HFFc6 (cell line): Measurements from ENCODE around the gene VPS52. TPM values are rescaled to one million over a fixed set of nuclear protein-coding genes. Genes with fewer than 3 reads are reported as not detected.

Experiments used
- DNase-seq: peaks from one replicate; pipeline ENCODE4 v3.0.0-alpha.2; 2018
- H3K27ac Mint-ChIP-seq: 2 replicates; pipeline ENCODE4 v1.8.0; 2020; ENCODE audit warnings: mild to moderate bottlenecking, mixed read lengths
- H3K27me3 Mint-ChIP-seq: 2 replicates; pipeline ENCODE4 v1.8.0; 2021; ENCODE audit warnings: mild to moderate bottlenecking, moderate library complexity, mixed read lengths; ENCODE audit not compliant: insufficient read depth
- H3K36me3 Mint-ChIP-seq: 2 replicates; pipeline ENCODE4 v1.8.0; 2021; ENCODE audit warnings: low read depth, mixed read lengths
- H3K4me1 Mint-ChIP-seq: 2 replicates; pipeline ENCODE4 v1.8.0; 2020; ENCODE audit warnings: low read depth, mixed read lengths
- H3K4me3 Mint-ChIP-seq: 2 replicates; pipeline ENCODE4 v1.8.0; 2020; ENCODE audit warnings: mild to moderate bottlenecking, moderate library complexity, mixed read lengths
- H3K9me3 Mint-ChIP-seq: 2 replicates; pipeline ENCODE4 v1.8.0; 2020; ENCODE audit warnings: mild to moderate bottlenecking, mixed read lengths
- total RNA-seq, 6 experiments: library from RNA; stranded (reverse); fragmentation: NEBNext Ultra II Directional; extraction: Animal tissue kit (Norgen Biotek cat#: 25700); gene quantifications; 2 replicates in 1 of 6; 3 replicates in 5 of 6; pipeline ENCODE4 v1.2.3, GENCODE V29; 2021
- TF ChIP-seq, protein P1 (sequence below): fragments of 200-600 bp; sonication (generic); IDR thresholded peaks from 2 replicates; pipeline ENCODE4 v1.5.0; 2021; ENCODE audit warnings: antibody characterized with exemption, mild to moderate bottlenecking

VPS52 gene
- total RNA-seq, 6 experiments from 2014 or later = 35.7 to 51.4 (median 44.4) TPM

GRCh38 chr6:33217681-33218080, 54.0 kb downstream of the VPS52 start:
- Mint-ChIP-seq H3K4me3 (no peak overlapping the region), H3K4me1 (peaks cover 17% of the 10 kb centered on the region)
- DNase-seq = no peak

DNA sequence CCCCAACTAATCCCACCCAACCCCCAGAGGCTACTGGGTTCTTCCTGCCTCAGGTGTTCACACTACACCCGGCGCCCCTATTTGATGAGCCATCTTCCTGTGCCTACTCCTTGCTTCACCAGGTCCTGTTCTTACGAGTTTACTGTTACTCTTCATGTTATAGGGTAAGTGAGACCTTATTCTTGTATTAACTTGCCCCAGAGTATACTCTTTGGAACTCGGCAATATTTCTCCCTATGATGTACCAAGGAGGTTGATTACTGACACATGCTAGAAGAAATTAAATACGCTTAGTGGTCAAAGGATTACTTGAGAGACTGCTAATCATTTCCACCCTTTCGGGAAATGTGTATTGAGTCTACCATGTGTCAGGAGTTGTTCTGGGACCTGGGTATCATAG, 54.4 kb downstream of the VPS52 start:
- Mint-ChIP-seq H3K4me3 (no peak overlapping the region), H3K4me1 (peaks cover 21% of the 10 kb centered on the region), H3K27me3 (peaks cover 19% of the 10 kb centered on the region), H3K36me3 (no peaks in the 10 kb centered on the region), H3K27ac (no peak overlapping the region), H3K9me3 (no peaks in the 10 kb centered on the region)
- DNase-seq = no peak
- TF ChIP-seq, protein P1, sequence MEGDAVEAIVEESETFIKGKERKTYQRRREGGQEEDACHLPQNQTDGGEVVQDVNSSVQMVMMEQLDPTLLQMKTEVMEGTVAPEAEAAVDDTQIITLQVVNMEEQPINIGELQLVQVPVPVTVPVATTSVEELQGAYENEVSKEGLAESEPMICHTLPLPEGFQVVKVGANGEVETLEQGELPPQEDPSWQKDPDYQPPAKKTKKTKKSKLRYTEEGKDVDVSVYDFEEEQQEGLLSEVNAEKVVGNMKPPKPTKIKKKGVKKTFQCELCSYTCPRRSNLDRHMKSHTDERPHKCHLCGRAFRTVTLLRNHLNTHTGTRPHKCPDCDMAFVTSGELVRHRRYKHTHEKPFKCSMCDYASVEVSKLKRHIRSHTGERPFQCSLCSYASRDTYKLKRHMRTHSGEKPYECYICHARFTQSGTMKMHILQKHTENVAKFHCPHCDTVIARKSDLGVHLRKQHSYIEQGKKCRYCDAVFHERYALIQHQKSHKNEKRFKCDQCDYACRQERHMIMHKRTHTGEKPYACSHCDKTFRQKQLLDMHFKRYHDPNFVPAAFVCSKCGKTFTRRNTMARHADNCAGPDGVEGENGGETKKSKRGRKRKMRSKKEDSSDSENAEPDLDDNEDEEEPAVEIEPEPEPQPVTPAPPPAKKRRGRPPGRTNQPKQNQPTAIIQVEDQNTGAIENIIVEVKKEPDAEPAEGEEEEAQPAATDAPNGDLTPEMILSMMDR = no peak

More at GRCh38 chr6:33217681-33218080, 54.0 kb downstream of the VPS52 start:
- peaks cover 22% of the 10 kb centered on the region for H3K27me3 Mint-ChIP-seq
- no peaks in the 10 kb centered on the region for H3K9me3 Mint-ChIP-seq
- no peak overlapping the region for H3K27ac Mint-ChIP-seq
- no peaks in the 10 kb centered on the region for H3K36me3 Mint-ChIP-seq
- TF ChIP-seq, protein P1 = no peak

- H3K36me3 Mint-ChIP-seq = no peaks in the 10 kb centered on the region
- TF ChIP-seq, protein P1 = no peak
- DNase-seq = no peak
- H3K27me3 Mint-ChIP-seq = peaks cover 15% of the 10 kb centered on the region
- no peaks in the 10 kb centered on the region for H3K9me3 Mint-ChIP-seq
- H3K4me1 Mint-ChIP-seq = peaks cover 22% of the 10 kb centered on the region
- no peak overlapping the region for H3K27ac Mint-ChIP-seq
- H3K4me3 Mint-ChIP-seq = no peak overlapping the region
Measured at GRCh38 chr6:33216117-33216649, 55.5 kb downstream of the VPS52 start.

DNA sequence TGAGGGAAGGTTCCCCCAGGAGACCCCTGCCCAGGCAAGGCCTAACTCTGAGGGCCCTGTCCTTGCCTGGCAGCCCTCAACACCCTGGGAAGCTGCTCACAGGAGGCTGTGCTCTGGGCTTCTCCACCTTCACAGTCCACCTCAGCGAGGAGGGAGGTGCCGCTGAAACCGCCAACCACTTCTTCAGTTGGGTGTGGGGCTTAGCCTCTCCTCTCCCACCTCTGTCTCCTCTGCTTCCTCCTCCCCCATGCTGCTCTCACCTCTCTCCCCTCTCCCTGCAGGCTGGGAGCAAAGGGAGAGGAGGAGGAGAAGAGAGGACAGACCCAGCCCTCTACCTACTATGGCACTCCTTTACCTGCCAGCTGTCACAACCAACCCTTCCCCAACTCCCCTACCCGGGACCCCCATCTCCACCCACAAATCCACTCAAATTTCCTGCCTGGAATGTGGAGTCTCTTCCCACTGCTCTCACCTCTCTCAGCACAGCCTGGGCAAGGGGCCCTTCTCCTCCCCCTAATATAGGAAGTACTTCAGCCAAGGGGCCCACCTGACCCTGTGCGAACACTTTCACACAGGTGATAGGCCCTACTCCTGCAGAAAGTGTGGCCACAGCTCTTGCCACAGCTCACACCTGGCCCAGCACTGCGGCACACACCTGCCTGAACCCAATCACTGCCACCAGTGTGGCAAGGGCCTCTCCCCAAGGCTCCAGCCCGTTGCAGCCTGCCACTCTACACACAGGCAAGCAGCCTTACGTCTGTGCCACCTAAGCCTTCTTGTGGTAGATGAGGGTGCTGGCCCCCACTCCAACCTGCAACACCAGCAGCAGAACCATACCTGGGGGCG, 56.2 kb downstream of the VPS52 start:
- Mint-ChIP-seq H3K36me3 (peaks cover 3% of the 10 kb centered on the region; the same call in 1 of the 2 replicates), H3K27ac (no peak overlapping the region), H3K27me3 (peaks cover 15% of the 10 kb centered on the region), H3K4me1 (peaks cover 22% of the 10 kb centered on the region), H3K4me3 (no peak overlapping the region), H3K9me3 (no peaks in the 10 kb centered on the region)
- TF ChIP-seq, protein P1 = no peak
- DNase-seq = no peak

DNA sequence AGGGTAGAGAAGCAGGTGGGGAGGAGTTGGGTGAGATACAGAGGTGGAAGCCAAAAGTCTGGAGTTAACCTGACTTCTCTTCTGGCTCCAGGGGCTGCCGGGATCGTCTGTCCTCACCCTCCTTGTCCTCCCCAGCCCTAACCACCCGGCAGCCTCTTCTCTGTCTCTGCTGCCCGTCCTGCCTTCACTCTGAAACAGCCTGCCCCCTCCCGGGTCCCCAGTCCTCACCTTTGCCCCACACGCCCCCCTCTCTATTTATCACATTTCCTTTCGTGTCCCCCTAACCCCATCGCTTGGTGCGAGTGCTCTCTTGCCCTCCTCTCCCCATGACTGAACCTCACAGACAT, 57.7 kb downstream of the VPS52 start:
- TF ChIP-seq, protein P1 = no peak
- H3K27me3 Mint-ChIP-seq = peaks cover 14% of the 10 kb centered on the region
- H3K27ac Mint-ChIP-seq = no peak overlapping the region
- DNase-seq = no peak
- H3K9me3 Mint-ChIP-seq = no peaks in the 10 kb centered on the region
- H3K4me1 Mint-ChIP-seq = peaks cover 32% of the 10 kb centered on the region
- peaks cover 17% of the 10 kb centered on the region for H3K36me3 Mint-ChIP-seq
- peak overlapping the region; percentile 88 for H3K4me3 Mint-ChIP-seq
